ENCODE results near the gene RSPRY1. TPM values are rescaled to one million over a fixed set of nuclear protein-coding genes. Genes with fewer than 3 reads are reported as not detected.

RSPRY1 gene
- total and polyA plus RNA-seq, 2 experiments from 2014 or later: 39.1 to 42.7 TPM

GRCh38 chr16:57283214-57283958 lies 97.3 kb downstream of the RSPRY1 start:
- 69 to 70% methylated on average over 24 of the region's 24 CpGs for WGBS, 2 experiments (ENCODE audit: low coverage in 1 of 2, low lambda C conversion rate in 2 of 2, missing lambda C conversion rate in 2 of 2)
- TF ChIP-seq EZH2phosphoT487 (IDR thresholded peaks at IDR 0.05; ENCODE audit: insufficient read depth, low read depth) (no peak), EZH2 (IDR thresholded peaks at IDR 0.05; ENCODE audit: insufficient read depth, poor library complexity, severe bottlenecking) (no peak)
- in situ Hi-C loops (cut with MboI): no loop called here

DNA sequence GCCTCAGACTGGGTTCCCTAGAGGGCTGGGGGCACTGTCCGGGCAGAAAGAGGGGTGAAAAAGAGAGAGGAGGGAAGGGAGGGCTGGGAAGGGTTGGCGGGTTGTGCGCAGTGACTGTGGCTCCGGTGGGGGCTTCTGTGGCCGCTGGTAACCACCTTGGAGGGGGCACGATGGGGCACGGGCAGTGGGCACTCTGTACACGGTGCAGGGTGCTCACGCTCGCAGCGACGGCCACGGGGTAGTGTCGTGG lies 97.8 kb downstream of the RSPRY1 start:
- in situ Hi-C loops (cut with MboI): no loop called here

More at GRCh38 chr16:57283214-57283958, 97.3 kb downstream of the RSPRY1 start:
- peaks cover 26% of the 10 kb centered on the region for H3K27me3 ChIP-seq (replicated peaks; ENCODE audit: insufficient read depth)
- no peak overlapping the region for H3K27ac ChIP-seq
- no peaks in the 10 kb centered on the region for H3K79me2 ChIP-seq (ENCODE audit: insufficient read depth)
- H3K9me3 ChIP-seq (ENCODE audit: low read depth): no peaks in the 10 kb centered on the region
- H3K4me2 ChIP-seq (ENCODE audit: unreplicated experiment): no peak overlapping the region
- H4K20me1 ChIP-seq (ENCODE audit: insufficient read depth): no peaks in the 10 kb centered on the region
- no peaks in the 10 kb centered on the region for H3K9me2 ChIP-seq (ENCODE audit: insufficient read depth)
- H3K4me3 ChIP-seq: no peak overlapping the region
- no peak overlapping the region for H2AFZ ChIP-seq
- no peaks in the 10 kb centered on the region for H3K36me3 ChIP-seq (ENCODE audit: low read depth)
- H3K4me1 ChIP-seq (ENCODE audit: insufficient read depth): no peaks in the 10 kb centered on the region
- no peaks in the 10 kb centered on the region for H3F3A ChIP-seq (ENCODE audit: insufficient read depth)
- DNase-seq: no peak
- no peak overlapping the region for H3K9ac ChIP-seq

GRCh38 chr16:57284209-57284951 lies 98.3 kb downstream of the RSPRY1 start, which contains the start of gene PLLP:
TSS of gene PLLP (minus strand) at chr16:57284672. CDS start at chr16:57284540, 132 bp downstream.
- H3K9ac ChIP-seq: peak within 1 kb of the TSS; percentile 43; the same call in 1 of the 2 replicates
- no peaks in the 10 kb centered on the region for H3K9me2 ChIP-seq (ENCODE audit: insufficient read depth)
- H3K4me2 ChIP-seq (ENCODE audit: unreplicated experiment): peak within 1 kb of the TSS; percentile 69
- no peaks in the 10 kb centered on the region for H3K4me1 ChIP-seq (ENCODE audit: insufficient read depth)
- no peaks in the 10 kb centered on the region for H3K36me3 ChIP-seq (ENCODE audit: low read depth)
- H3K9me3 ChIP-seq (ENCODE audit: low read depth): no peaks in the 10 kb centered on the region
- H3K4me3 ChIP-seq: peak within 1 kb of the TSS; percentile 69
- no peaks in the 10 kb centered on the region for H3F3A ChIP-seq (ENCODE audit: insufficient read depth)
- TF ChIP-seq EZH2phosphoT487 (IDR thresholded peaks at IDR 0.05; ENCODE audit: insufficient read depth, low read depth) (no peak), EZH2 (IDR thresholded peaks at IDR 0.05; ENCODE audit: insufficient read depth, poor library complexity, severe bottlenecking) (peak; percentile 37)
- WGBS, 2 experiments (ENCODE audit: low coverage in 1 of 2, low lambda C conversion rate in 2 of 2, missing lambda C conversion rate in 2 of 2): 2 to 4% methylated on average over 53 to 55 of the region's 95 CpGs
- no peaks in the 10 kb centered on the region for H4K20me1 ChIP-seq (ENCODE audit: insufficient read depth)
- H3K27me3 ChIP-seq (replicated peaks; ENCODE audit: insufficient read depth): peaks cover 26% of the 10 kb centered on the region
- H3K79me2 ChIP-seq (ENCODE audit: insufficient read depth): no peaks in the 10 kb centered on the region
- peak; percentile 52 for DNase-seq
- in situ Hi-C loops (cut with MboI): no loop called here
- peak within 1 kb of the TSS; percentile 64 for H2AFZ ChIP-seq
- no peak within 1 kb of the TSS for H3K27ac ChIP-seq

More for the DNA sequence above, 97.8 kb downstream of the RSPRY1 start:
- Histone ChIP-seq H3K9ac (no peak overlapping the region), H3K4me1 (ENCODE audit: insufficient read depth) (no peaks in the 10 kb centered on the region), H3K4me3 (no peak overlapping the region), H3K36me3 (ENCODE audit: low read depth) (no peaks in the 10 kb centered on the region), H2AFZ (0 out of 2 replicates have a peak overlapping the region, but pooled peaks have one; percentile 64), H3K9me2 (ENCODE audit: insufficient read depth) (no peaks in the 10 kb centered on the region), H3K9me3 (ENCODE audit: low read depth) (no peaks in the 10 kb centered on the region), H3K27me3 (replicated peaks; ENCODE audit: insufficient read depth) (peaks cover 26% of the 10 kb centered on the region), H4K20me1 (ENCODE audit: insufficient read depth) (no peaks in the 10 kb centered on the region), H3K27ac (no peak overlapping the region), H3K4me2 (ENCODE audit: unreplicated experiment) (no peak overlapping the region), H3K79me2 (ENCODE audit: insufficient read depth) (no peaks in the 10 kb centered on the region), H3F3A (ENCODE audit: insufficient read depth) (no peaks in the 10 kb centered on the region)
- no peak for DNase-seq
- WGBS, 2 experiments (ENCODE audit: low coverage in 1 of 2, low lambda C conversion rate in 2 of 2, missing lambda C conversion rate in 2 of 2): 32 to 43% methylated on average over 8 to 14 of the region's 14 CpGs
- TF ChIP-seq EZH2 (IDR thresholded peaks at IDR 0.05; ENCODE audit: insufficient read depth, poor library complexity, severe bottlenecking) (peak; percentile 11), EZH2phosphoT487 (IDR thresholded peaks at IDR 0.05; ENCODE audit: insufficient read depth, low read depth) (no peak)

DNA sequence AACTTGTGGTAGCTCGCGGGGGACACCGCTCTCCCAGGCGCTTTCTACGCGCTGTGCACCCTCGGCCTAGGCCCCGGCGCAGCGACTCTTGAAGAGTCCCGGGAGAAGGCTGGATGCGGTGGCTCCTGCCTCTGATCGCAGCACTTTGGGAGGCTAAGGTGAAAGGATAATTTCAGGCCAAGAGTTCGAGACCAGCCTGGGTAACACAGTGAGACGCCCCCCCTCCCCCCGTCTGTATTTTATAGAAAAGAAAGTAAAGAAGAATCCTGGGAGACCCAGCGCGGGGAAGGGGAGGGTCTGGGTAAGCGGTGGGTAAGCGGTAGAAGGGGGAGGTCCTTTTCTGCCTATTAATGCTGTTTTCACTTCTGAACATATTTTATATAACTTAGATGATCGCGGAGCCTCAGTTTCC lies 98.8 kb downstream of the RSPRY1 start:
- no peaks in the 10 kb centered on the region for H3K9me2 ChIP-seq (ENCODE audit: insufficient read depth)
- TF ChIP-seq EZH2 (IDR thresholded peaks at IDR 0.05; ENCODE audit: insufficient read depth, poor library complexity, severe bottlenecking) (no peak), EZH2phosphoT487 (IDR thresholded peaks at IDR 0.05; ENCODE audit: insufficient read depth, low read depth) (no peak)
- H3K4me1 ChIP-seq (ENCODE audit: insufficient read depth): no peaks in the 10 kb centered on the region
- H3F3A ChIP-seq (ENCODE audit: insufficient read depth): no peaks in the 10 kb centered on the region
- H3K27ac ChIP-seq: no peak overlapping the region
- peak overlapping the region; percentile 69 for H3K4me2 ChIP-seq (ENCODE audit: unreplicated experiment)
- no peaks in the 10 kb centered on the region for H3K79me2 ChIP-seq (ENCODE audit: insufficient read depth)
- no peak for DNase-seq
- H3K9me3 ChIP-seq (ENCODE audit: low read depth): no peaks in the 10 kb centered on the region
- in situ Hi-C loops (cut with MboI): no loop called here
- peaks cover 26% of the 10 kb centered on the region for H3K27me3 ChIP-seq (replicated peaks; ENCODE audit: insufficient read depth)
- peak overlapping the region; percentile 64 for H2AFZ ChIP-seq
- 16 to 17% methylated on average over 19 to 21 of the region's 22 CpGs for WGBS, 2 experiments (ENCODE audit: low coverage in 1 of 2, low lambda C conversion rate in 2 of 2, missing lambda C conversion rate in 2 of 2)
- peak overlapping the region; percentile 69 for H3K4me3 ChIP-seq
- H3K9ac ChIP-seq: peak overlapping the region; percentile 43; the same call in 1 of the 2 replicates
- H3K36me3 ChIP-seq (ENCODE audit: low read depth): no peaks in the 10 kb centered on the region
- no peaks in the 10 kb centered on the region for H4K20me1 ChIP-seq (ENCODE audit: insufficient read depth)

Data from GM23248 (cell line).